Kidney glomerular epithelial cell (primary cell): ENCODE data around the gene OGDH.

Experiments used
- DNase-seq: peaks from one replicate; lab custom pipeline; 2025; lab: John Stamatoyannopoulos, UW

The OGDH gene

GRCh38 chr7:44738051-44738723 lies 131.8 kb downstream of the OGDH start:
- no peak for DNase-seq

DNA sequence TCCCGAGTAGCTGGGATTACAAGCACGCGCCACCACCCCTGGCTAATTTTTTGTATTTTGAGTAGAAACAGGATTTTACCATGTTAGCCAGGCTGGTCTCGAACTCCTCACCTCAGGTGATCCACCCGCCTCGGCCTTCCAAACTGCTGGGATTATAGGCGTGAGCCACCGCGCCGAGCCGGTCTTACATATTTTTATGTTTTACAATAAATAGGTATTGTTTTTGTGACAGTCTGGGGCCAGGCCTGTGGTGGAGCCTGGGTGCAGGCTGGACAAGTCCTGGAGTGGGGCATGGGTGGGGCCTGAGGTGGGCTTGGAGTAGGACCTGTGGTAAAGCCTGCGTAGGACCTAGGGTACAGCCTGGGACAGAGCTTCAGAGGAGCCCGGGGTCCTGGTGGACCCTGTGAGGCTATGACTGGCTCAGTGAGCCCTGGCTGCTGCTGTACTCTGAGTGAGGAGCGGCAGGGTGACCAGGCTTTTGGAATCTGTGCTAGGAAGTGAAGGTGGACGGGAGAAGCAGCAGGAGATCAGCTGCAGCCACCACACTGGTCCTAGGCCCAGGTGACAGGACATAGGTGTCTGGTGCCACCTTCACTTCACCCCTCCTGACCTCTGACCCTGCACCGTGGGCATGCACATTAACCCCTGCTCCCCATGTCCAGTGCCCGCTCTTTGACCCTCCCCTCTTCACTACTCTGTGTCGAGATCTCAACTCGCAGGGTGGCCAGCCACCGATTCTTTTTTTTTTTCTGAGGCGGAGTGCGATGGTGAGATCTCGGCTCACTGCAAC lies 132.6 kb downstream of the OGDH start:
- DNase-seq: no peak

DNA sequence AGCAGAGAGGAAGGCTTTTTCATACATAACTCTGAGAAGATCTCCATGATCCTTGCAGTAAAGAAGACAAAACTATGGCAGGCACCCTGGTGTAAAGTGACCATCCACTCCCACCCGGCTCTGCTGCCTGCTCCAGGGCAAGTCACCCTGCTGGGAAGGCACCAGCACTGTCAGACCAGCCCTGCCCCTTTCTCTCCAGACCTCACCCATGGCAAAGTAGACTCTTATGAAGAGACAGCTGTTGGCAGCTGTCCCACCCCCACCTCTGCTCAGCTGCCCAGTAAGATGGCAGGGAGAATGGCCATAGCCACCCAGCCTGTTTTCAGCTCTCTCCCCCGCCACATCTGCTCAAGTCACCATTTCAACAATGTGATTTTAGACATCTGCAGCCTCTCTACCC lies 133.6 kb downstream of the OGDH start:
- DNase-seq: no peak

- DNase-seq: no peak
These were observed 137.3 kb downstream of the OGDH start for GRCh38 chr7:44743750-44744149.

GRCh38 chr7:44748045-44748947 lies 141.9 kb downstream of the OGDH start, which contains the start of gene ZMIZ2:
Gene ZMIZ2, plus strand, starts transcription at chr7:44748847. Its CDS starts 7,403 bp downstream, at chr7:44756250.
- DNase-seq: peak; percentile 86

DNA sequence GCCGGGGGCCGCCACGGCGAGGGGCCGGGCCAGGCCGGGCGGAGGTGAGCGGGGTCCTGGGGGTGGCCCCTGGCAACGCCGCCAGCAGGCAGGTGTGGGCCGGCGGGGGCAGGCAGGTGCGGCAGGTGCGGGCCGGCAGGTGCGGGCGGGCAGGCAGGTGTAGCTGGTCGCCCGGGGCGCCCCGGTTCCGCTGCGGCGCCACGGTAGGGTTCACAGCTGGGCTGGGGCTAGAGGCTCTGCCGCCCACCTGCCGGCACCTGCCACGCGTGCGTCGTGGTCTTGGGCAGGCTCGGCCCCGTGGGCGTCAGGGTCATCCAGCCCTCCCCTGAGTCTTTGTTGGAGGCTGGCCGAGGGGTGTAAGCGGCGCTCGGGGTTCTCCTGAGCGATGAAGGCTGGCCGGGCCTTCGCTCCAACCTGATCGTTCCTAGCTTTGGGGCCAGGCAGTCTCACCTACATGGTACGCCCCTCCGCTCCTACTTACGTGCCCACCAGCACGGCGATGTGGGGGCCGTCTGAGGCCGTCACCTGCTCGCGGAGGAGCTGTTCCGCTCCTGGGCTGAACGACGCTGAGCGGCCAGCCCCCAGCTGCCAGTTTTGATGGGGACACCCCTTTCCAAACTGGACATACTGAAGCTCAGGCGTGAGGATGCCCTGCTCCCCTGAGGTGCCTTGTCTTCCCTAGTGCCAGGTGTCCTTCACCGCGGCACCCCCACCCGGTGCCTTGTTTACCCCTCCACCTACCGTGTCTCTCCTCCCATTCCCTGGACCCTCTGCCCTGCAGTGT lies 142.7 kb downstream of the OGDH start:
- no peak for DNase-seq

- DNase-seq: no peak
These were observed 143.6 kb downstream of the OGDH start for GRCh38 chr7:44749992-44750391.

DNA sequence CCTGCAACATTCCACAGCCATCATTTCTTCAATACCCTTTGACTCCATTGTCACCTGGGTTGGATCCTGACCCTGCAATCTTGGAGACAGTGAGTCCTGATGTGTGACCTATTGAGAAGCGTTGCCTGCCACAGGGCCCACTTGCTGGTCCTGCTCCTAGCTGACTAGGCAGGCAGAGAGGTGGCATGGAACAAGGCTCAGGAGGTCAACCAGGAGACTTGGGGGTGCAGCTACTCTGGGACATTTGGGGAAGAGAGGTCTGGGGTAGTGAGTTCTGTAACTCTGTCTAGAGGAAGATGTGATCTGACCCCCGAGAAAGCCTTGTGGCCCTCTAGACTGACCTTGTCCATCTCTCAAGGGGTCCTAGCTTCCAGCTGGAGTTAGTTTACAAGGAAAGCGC lies 144.0 kb downstream of the OGDH start:
- DNase-seq: no peak

DNA sequence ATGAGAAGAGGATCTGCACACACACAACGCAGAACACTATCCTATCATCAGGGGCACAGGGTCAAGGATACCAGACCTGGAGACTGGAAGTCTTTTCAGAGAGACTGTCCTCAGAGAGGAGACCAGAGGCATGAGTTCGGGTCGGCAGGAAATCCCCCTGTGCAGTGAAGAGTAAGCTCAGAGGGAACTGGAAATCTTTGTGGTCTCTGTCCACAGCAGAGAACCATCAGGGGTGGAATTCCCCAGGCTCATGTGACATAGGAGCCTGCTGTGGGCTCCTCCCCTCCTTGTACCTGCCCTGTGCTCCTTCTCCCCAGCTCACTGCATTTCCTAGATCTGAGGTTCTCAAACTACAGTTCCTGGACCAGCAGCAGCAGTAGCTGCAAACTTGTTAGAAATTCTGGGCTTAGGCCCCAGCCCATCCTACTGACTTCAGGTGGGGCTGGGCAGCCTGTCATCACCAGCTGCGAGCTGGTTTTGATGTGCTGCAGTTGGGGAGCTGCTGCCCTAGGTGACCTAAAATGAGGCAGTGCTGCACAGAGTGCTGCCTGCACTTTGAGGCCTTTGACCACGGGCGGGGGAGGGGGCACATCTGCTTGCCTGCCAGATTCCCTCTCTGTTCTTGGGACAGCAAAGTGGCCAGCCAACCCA lies 144.6 kb downstream of the OGDH start:
- DNase-seq: peak; percentile 61

DNA sequence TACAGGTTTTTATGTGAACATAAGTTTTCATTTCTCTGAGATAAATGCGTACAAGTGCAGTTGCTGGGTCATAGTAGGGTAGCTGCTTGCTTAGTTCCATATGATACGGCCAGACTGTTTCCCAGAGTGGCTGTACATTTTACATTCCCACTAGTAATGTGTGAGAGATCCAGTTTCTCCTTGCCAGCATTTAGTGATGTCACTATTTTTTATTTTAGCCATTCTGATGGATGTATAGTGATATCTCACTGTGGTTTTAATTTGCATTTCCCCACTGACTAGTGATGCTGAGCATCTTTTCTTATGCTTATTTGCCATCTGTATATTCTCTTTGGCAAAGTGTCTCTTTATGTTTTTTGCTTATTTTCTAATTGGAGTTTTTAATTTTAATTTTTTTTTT lies 146.4 kb downstream of the OGDH start:
- DNase-seq: no peak

GRCh38 chr7:44754802-44755697 lies 148.6 kb downstream of the OGDH start:
- no peak for DNase-seq

DNA sequence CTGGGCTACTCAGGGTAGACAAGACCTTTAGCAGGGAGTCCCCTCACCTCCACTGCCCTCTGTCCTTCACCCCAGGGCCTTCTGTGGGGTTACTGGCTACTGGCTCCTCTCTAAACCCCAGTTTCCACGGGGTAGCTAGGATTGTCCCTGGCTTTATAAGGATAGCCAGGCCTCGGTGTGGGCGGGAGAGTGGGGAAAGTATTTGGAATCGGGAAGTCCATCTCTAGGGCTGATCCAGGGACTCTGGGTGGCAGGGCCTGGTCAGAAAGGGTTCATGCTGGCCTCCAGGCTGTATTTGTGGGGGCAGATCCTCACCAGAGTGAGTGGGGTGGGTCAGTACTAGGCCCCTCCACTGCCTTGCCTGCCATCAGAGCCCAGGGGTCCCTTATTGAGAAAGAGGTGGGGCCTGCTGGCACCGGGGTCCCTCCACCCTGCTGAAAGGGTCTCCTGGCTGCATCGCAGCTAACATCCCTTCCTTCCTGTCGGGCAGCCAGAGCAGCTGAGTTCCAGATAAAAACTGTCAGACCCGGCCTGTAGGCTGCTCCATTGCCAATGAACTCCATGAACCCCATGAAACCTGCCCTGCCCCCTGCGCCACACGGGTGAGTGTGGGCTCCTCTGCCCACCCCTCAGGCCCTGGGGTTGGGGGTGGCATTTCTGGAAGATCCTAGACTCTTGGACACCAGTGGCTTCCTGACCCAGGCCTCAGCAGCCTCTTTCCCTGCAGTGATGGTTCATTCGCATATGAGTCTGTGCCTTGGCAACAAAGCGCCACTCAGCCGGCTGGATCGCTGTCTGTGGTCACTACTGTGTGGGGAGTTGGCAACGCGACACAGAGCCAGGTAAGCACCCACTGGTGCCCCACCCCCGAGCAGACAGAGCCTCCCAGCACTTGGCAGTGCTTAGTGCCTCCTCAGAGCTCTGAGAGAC lies 149.5 kb downstream of the OGDH start:
- DNase-seq: no peak

GRCh38 chr7:44756904-44757303 lies 150.5 kb downstream of the OGDH start:
- DNase-seq: no peak

DNA sequence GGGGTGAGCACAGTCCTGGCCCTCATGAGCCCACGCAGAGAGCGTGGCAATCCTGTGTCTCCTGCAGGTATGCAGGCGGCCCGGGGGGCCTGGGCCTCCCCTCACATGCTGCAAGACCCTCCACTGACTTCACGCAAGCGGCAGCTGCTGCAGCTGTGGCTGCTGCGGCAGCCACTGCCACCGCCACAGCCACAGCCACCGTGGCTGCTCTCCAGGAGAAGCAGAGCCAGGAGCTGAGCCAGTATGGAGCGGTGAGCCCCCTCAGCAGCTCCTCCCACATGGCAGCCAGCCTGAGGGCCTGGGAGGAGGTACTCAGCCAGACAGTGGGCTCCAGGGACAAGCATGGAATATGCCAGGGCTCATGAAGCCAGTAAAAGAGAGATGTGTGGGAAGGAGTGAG lies 150.9 kb downstream of the OGDH start:
- DNase-seq: no peak

DNA sequence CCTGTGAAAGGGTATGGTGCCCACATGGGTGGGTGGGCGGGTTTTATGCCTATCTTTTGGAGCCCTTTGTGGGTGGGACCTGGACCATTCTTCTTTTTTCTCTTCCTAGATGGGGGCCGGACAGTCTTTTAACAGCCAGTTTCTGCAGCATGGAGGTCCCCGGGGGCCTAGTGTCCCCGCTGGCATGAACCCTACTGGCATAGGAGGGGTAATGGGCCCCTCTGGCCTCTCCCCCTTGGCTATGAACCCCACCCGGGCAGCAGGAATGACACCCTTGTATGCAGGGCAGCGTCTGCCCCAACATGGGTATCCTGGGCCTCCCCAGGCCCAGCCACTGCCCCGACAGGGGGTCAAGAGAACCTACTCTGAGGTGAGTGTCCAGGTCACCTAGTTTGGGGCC lies 151.3 kb downstream of the OGDH start:
- no peak for DNase-seq
